PC-9 (cell line): ENCODE data around the gene HLA-DOA.

Experiments used
- EZH2 ChIP-seq: fragments of 200-600 bp; sonication (generic); IDR thresholded peaks from 2 replicates; pipeline ENCODE4 v1.8.0; 2017; ENCODE audit warnings: antibody characterized with exemption, low read depth
- TF ChIP-seq, protein P1 (sequence below): fragments of 200-600 bp; sonication (generic); conservative IDR thresholded peaks from 2 replicates; pipeline ENCODE4 v1.6.1; 2017; ENCODE audit warnings: mixed run types, antibody characterized with exemption, mild to moderate bottlenecking, moderate library complexity

DNA sequence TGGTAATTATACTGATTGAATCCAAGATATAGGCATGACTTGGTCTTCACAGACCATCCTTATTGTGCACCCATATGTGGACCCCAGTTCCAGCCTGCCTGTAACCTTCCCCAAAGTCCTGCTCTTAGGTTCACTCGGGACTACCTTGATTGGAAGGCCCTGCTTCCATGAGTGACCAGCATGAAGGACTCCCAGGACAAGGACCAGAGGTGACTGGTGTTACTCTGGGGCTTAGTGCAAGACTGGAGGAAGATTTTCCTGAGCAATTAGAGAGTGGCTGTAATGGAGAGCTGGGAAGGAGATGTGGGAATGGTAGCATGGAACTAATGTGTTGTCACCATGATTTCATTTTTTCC, 25.9 kb downstream of the HLA-DOA start:
- TF ChIP-seq, protein P1, sequence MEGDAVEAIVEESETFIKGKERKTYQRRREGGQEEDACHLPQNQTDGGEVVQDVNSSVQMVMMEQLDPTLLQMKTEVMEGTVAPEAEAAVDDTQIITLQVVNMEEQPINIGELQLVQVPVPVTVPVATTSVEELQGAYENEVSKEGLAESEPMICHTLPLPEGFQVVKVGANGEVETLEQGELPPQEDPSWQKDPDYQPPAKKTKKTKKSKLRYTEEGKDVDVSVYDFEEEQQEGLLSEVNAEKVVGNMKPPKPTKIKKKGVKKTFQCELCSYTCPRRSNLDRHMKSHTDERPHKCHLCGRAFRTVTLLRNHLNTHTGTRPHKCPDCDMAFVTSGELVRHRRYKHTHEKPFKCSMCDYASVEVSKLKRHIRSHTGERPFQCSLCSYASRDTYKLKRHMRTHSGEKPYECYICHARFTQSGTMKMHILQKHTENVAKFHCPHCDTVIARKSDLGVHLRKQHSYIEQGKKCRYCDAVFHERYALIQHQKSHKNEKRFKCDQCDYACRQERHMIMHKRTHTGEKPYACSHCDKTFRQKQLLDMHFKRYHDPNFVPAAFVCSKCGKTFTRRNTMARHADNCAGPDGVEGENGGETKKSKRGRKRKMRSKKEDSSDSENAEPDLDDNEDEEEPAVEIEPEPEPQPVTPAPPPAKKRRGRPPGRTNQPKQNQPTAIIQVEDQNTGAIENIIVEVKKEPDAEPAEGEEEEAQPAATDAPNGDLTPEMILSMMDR, result no peak
- no peak for TF ChIP-seq EZH2
